ENCODE measurements around the gene ZNF586.
"Not testable (repeated sequence)": the region's sequence is repeated elsewhere in the genome, so short reads cannot be mapped to it uniquely, and the experiment has no call there.

The ZNF586 gene

GRCh38 chr19:57800696-57801095, 31.2 kb downstream of the ZNF586 start:
- no peak for DNase-seq

GRCh38 chr19:57802269-57802668, 32.8 kb downstream of the ZNF586 start:
- DNase-seq: no peak

- DNase-seq: no peak
These were observed 33.8 kb downstream of the ZNF586 start for GRCh38 chr19:57803265-57803593.

- no peak for DNase-seq
These were observed 34.3 kb downstream of the ZNF586 start for GRCh38 chr19:57803594-57804325.

GRCh38 chr19:57807541-57807940, 38.1 kb downstream of the ZNF586 start:
- no peak for DNase-seq

- not testable (repeated sequence) for DNase-seq
These were observed 41.2 kb downstream of the ZNF586 start for GRCh38 chr19:57810410-57811295.

GRCh38 chr19:57812226-57812625, 42.8 kb downstream of the ZNF586 start:
- DNase-seq: no peak

GRCh38 chr19:57812975-57813820, 43.7 kb downstream of the ZNF586 start:
- DNase-seq: not testable (repeated sequence)

GRCh38 chr19:57813919-57814504, 44.5 kb downstream of the ZNF586 start:
- DNase-seq: no peak

- peak; percentile 73 for DNase-seq
These were observed 45.2 kb downstream of the ZNF586 start, which contains the start of gene ZNF552 for GRCh38 chr19:57814505-57815246. Gene ZNF552, minus strand, starts transcription at chr19:57814913. Its CDS starts 170 bp downstream, at chr19:57814743.

- no peak for DNase-seq
These were observed 46.0 kb downstream of the ZNF586 start for GRCh38 chr19:57815247-57816075.

- no peak for DNase-seq
These were observed 47.2 kb downstream of the ZNF586 start for GRCh38 chr19:57816652-57817051.

GRCh38 chr19:57817976-57818375, 48.5 kb downstream of the ZNF586 start:
- no peak for DNase-seq

GRCh38 chr19:57818378-57818777, 48.9 kb downstream of the ZNF586 start:
- no peak for DNase-seq

GRCh38 chr19:57819475-57820148, 50.1 kb downstream of the ZNF586 start:
- DNase-seq: peak; percentile 78

GRCh38 chr19:57820599-57820998, 51.1 kb downstream of the ZNF586 start:
- DNase-seq: no peak

GRCh38 chr19:57821095-57821494, 51.6 kb downstream of the ZNF586 start:
- DNase-seq: not testable (repeated sequence)

GRCh38 chr19:57821501-57821900, 52.0 kb downstream of the ZNF586 start:
- DNase-seq: not testable (repeated sequence)

- not testable (repeated sequence) for DNase-seq
These were observed 53.7 kb downstream of the ZNF586 start for GRCh38 chr19:57823155-57823554.

- not testable (repeated sequence) for DNase-seq
These were observed 54.1 kb downstream of the ZNF586 start for GRCh38 chr19:57823608-57824007.
